ENCODE measurements around the gene TTC21B. TPM values are rescaled to one million over a fixed set of nuclear protein-coding genes. Genes with fewer than 3 reads are reported as not detected.
"Not testable (repeated sequence)": the region's sequence is repeated elsewhere in the genome, so short reads cannot be mapped to it uniquely, and the experiment has no call there.

Gene TTC21B
- total RNA-seq, result 25.5 TPM
- 10 to 100 TPM; 16.0 to 20.8 (median 17.8) TPM for polyA plus RNA-seq (ENCODE audit: insufficient read depth in 1 of 8, insufficient read length in 8 of 8, low replicate concordance in 1 of 8)
- long read RNA-seq, donor 1, result 0 reads
- long read RNA-seq, donor 2, result 0 reads
- long read RNA-seq, donor 3, full-length matches to known transcripts, result 4 of 4 reads
- long read RNA-seq, donor 3, partial matches to known transcripts, result 0 of 4 reads
- long read RNA-seq, donor 3, other reads (novel, unspliced or antisense), result 0 of 4 reads
- long read RNA-seq, donor 4, result 0 reads
- long read RNA-seq, donor 5, partial matches to known transcripts, result 6 of 6 reads
- long read RNA-seq, donor 5, other reads (novel, unspliced or antisense), result 0 of 6 reads
- long read RNA-seq, donor 6, full-length matches to known transcripts, result 1 of 1 reads
- long read RNA-seq, donor 6, partial matches to known transcripts, result 0 of 1 reads
- long read RNA-seq, donor 6, other reads (novel, unspliced or antisense), result 0 of 1 reads
- long read RNA-seq, donor 7, result 0 reads
- long read RNA-seq, donor 8, partial matches to known transcripts, result 0 of 1 reads
- long read RNA-seq, donor 8, other reads (novel, unspliced or antisense), result 0 of 1 reads
- long read RNA-seq, donor 9, full-length matches to known transcripts, result 1 of 6 reads
- long read RNA-seq, donor 9, partial matches to known transcripts, result 5 of 6 reads
- long read RNA-seq, donor 9, other reads (novel, unspliced or antisense), result 0 of 6 reads
- long read RNA-seq, donor 10, full-length matches to known transcripts, result 1 of 7 reads
- long read RNA-seq, donor 10, partial matches to known transcripts, result 6 of 7 reads
- long read RNA-seq, donor 10, other reads (novel, unspliced or antisense), result 0 of 7 reads
- long read RNA-seq, donor 11, full-length matches to known transcripts, result 1 of 1 reads
- long read RNA-seq, donor 11, partial matches to known transcripts, result 0 of 1 reads
- long read RNA-seq, donor 11, other reads (novel, unspliced or antisense), result 0 of 1 reads

- H3K36me3 ChIP-seq (ENCODE audit: control insufficient read depth, insufficient read depth, low read length), result no peaks in the 10 kb centered on the region
- H3K27me3 ChIP-seq (ENCODE audit: control insufficient read depth, insufficient read depth, low read length), result no peaks in the 10 kb centered on the region
- peak within 1 kb of the TSS; percentile 77 for H3K4me3 ChIP-seq (ENCODE audit: low read length)
- no peaks in the 10 kb centered on the region for H3K9me3 ChIP-seq (replicated peaks; ENCODE audit: control insufficient read depth, low read depth, low read length)
- DNase-seq, result peak; percentile 99
- H3K27ac ChIP-seq (ENCODE audit: low read length), result peak within 1 kb of the TSS; percentile 98
- H3K4me1 ChIP-seq (ENCODE audit: control insufficient read depth, insufficient read depth, low read length), result peaks cover 4% of the 10 kb centered on the region
- WGBS (ENCODE audit: insufficient coverage), result under 1% methylated on average over 46 of the region's 55 CpGs
These were observed at the start of gene TTC21B for GRCh38 chr2:165953655-165954606. Gene TTC21B, minus strand, starts transcription at chr2:165953776. Its CDS starts 71 bp downstream, at chr2:165953705.

- Histone ChIP-seq H3K4me3 (ENCODE audit: low read length) (no peak overlapping the region), H3K36me3 (ENCODE audit: control insufficient read depth, insufficient read depth, low read length) (no peaks in the 10 kb centered on the region), H3K4me1 (ENCODE audit: control insufficient read depth, insufficient read depth, low read length) (no peaks in the 10 kb centered on the region), H3K27ac (ENCODE audit: low read length) (no peak overlapping the region), H3K27me3 (ENCODE audit: control insufficient read depth, insufficient read depth, low read length) (no peaks in the 10 kb centered on the region), H3K9me3 (replicated peaks; ENCODE audit: control insufficient read depth, low read depth, low read length) (no peaks in the 10 kb centered on the region)
- WGBS (ENCODE audit: insufficient coverage), result 75% methylated on average over 1 of the region's 2 CpGs
- DNase-seq, result no peak
These were observed 46.8 kb upstream of the TTC21B start for GRCh38 chr2:166000401-166000800.

DNA sequence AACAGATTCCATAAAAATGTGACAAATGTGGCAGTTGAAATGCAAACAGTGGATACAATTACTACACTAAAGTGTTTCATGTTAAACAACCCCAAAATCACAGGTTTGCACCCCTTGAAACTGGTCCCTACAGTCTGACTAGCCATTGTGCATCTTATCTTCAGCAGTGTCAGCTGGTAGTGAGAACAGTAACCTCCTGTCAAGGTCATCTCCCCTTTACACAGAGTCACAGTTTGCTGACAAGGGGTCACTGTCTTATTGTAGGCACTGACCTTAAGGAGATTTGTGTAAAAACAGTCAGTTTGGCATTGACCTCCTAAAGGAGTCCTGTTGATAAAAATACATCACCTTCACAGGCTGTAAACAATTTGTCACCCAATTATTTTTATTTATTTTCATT, 37.3 kb upstream of the TTC21B start:
- H3K27me3 ChIP-seq (ENCODE audit: control insufficient read depth, insufficient read depth, low read length), result no peaks in the 10 kb centered on the region
- no peaks in the 10 kb centered on the region for H3K4me1 ChIP-seq (ENCODE audit: control insufficient read depth, insufficient read depth, low read length)
- H3K4me3 ChIP-seq (ENCODE audit: low read length), result no peak overlapping the region
- no peaks in the 10 kb centered on the region for H3K9me3 ChIP-seq (replicated peaks; ENCODE audit: control insufficient read depth, low read depth, low read length)
- no peak for DNase-seq
- no peak overlapping the region for H3K27ac ChIP-seq (ENCODE audit: low read length)
- H3K36me3 ChIP-seq (ENCODE audit: control insufficient read depth, insufficient read depth, low read length), result no peaks in the 10 kb centered on the region

DNA sequence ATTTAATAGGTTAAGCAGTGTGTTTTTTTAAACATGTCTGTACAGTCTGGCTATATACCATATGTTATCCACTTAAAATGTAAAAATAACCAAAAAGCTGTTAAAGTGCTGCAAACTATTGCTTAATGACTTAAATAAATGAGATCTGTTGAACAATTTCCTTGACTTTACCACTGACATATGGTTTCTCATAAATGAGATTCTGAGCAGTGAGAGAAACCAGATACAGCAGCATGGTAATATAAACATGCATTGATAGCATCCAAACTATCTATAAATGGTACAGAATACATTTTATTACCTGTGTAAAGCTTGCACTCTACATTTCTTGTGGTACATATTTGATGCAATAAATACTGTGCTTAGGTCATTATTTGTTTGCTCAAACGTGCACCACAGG, 36.3 kb upstream of the TTC21B start:
- no peak for DNase-seq
- H3K4me3 ChIP-seq (ENCODE audit: low read length), result no peak overlapping the region
- no CpG with 5 or more reads among the region's 1 CpG for WGBS (ENCODE audit: insufficient coverage)
- no peaks in the 10 kb centered on the region for H3K4me1 ChIP-seq (ENCODE audit: control insufficient read depth, insufficient read depth, low read length)
- no peak overlapping the region for H3K27ac ChIP-seq (ENCODE audit: low read length)
- H3K27me3 ChIP-seq (ENCODE audit: control insufficient read depth, insufficient read depth, low read length), result no peaks in the 10 kb centered on the region
- H3K9me3 ChIP-seq (replicated peaks; ENCODE audit: control insufficient read depth, low read depth, low read length), result no peaks in the 10 kb centered on the region
- H3K36me3 ChIP-seq (ENCODE audit: control insufficient read depth, insufficient read depth, low read length), result no peaks in the 10 kb centered on the region

GRCh38 chr2:165985120-165985519, 31.5 kb upstream of the TTC21B start:
- Histone ChIP-seq H3K27ac (ENCODE audit: low read length) (no peak overlapping the region), H3K4me3 (ENCODE audit: low read length) (no peak overlapping the region), H3K36me3 (ENCODE audit: control insufficient read depth, insufficient read depth, low read length) (no peaks in the 10 kb centered on the region), H3K9me3 (replicated peaks; ENCODE audit: control insufficient read depth, low read depth, low read length) (no peaks in the 10 kb centered on the region), H3K4me1 (ENCODE audit: control insufficient read depth, insufficient read depth, low read length) (no peaks in the 10 kb centered on the region), H3K27me3 (ENCODE audit: control insufficient read depth, insufficient read depth, low read length) (no peaks in the 10 kb centered on the region)
- no peak for DNase-seq

DNA sequence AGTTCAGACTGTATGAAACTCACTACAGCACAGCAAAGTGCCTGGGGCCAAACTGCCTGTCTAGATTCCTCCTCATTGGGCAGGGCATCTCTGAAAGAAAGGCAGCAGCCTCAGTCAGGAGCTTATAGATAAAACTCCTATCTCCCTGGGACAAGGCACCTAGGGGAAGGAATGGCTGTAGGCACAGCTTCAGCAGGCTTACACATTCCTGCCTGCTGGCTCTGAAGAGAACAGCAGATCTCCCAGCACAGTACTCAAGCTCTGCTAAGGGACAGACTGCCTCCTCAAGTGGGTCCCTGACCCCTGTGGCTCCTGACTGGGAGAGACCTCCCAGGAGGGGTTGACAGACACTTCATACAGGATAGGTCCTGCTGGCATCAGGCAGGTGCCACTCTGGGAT, 18.6 kb upstream of the TTC21B start:
- H3K9me3 ChIP-seq (replicated peaks; ENCODE audit: control insufficient read depth, low read depth, low read length); H3K36me3 ChIP-seq (ENCODE audit: control insufficient read depth, insufficient read depth, low read length); DNase-seq; H3K27me3 ChIP-seq (ENCODE audit: control insufficient read depth, insufficient read depth, low read length); H3K4me1 ChIP-seq (ENCODE audit: control insufficient read depth, insufficient read depth, low read length); H3K4me3 ChIP-seq (ENCODE audit: low read length); H3K27ac ChIP-seq (ENCODE audit: low read length): not testable (repeated sequence)

DNA sequence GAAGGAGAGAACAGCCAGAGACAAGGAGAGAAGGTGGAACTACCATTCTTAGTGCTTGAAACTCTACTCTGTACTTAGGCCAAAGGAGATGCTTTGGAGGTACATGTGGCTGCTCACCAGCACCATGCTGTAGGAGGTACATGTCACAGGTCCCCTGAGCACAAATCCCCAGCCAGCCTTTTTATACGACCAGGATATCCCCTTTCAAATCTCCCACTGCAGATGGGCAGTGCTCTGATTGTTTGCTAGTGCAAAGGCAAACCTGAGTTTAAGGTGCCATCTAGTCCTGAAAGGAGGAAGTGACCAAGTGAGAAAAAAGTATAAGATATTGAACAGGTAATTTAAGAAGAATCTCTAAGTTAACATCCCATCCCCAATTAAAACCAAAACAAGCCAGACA, 17.1 kb upstream of the TTC21B start:
- Histone ChIP-seq H3K36me3 (ENCODE audit: control insufficient read depth, insufficient read depth, low read length) (no peaks in the 10 kb centered on the region), H3K4me1 (ENCODE audit: control insufficient read depth, insufficient read depth, low read length) (no peaks in the 10 kb centered on the region), H3K9me3 (replicated peaks; ENCODE audit: control insufficient read depth, low read depth, low read length) (no peaks in the 10 kb centered on the region), H3K27ac (ENCODE audit: low read length) (no peak overlapping the region), H3K27me3 (ENCODE audit: control insufficient read depth, insufficient read depth, low read length) (no peaks in the 10 kb centered on the region), H3K4me3 (ENCODE audit: low read length) (no peak overlapping the region)
- DNase-seq, result no peak
- no CpG with 5 or more reads among the region's 1 CpG for WGBS (ENCODE audit: insufficient coverage)

GRCh38 chr2:165969227-165969626, 15.7 kb upstream of the TTC21B start:
- WGBS (ENCODE audit: insufficient coverage), result no CpG with 5 or more reads among the region's 2 CpGs

DNA sequence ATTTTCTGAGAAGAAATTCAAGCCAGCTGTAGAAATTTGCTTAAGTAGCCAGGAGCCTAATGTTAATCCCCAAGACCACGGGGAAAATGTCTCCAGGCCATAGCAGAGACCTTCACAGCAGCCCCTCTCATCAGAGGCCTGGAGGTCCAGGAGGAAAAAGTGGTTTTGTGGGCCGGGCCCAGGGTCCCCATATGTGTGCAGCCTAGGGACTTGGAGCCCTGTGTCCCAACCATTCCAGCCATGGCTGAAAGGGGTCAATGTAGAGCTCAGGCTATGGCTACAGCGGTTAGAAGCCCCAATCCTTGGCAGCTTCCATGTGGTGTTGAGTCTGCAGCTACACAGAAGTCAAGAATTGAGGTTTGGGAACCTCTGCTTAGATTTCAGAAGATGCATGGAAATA, 14.2 kb upstream of the TTC21B start:
- WGBS (ENCODE audit: insufficient coverage), result 92% methylated on average over 1 of the region's 3 CpGs
- Histone ChIP-seq H3K36me3 (ENCODE audit: control insufficient read depth, insufficient read depth, low read length) (no peaks in the 10 kb centered on the region), H3K4me1 (ENCODE audit: control insufficient read depth, insufficient read depth, low read length) (no peaks in the 10 kb centered on the region), H3K27me3 (ENCODE audit: control insufficient read depth, insufficient read depth, low read length) (no peaks in the 10 kb centered on the region), H3K4me3 (ENCODE audit: low read length) (no peak overlapping the region), H3K27ac (ENCODE audit: low read length) (no peak overlapping the region), H3K9me3 (replicated peaks; ENCODE audit: control insufficient read depth, low read depth, low read length) (no peaks in the 10 kb centered on the region)
- DNase-seq, result no peak

More at GRCh38 chr2:165969227-165969626, 15.7 kb upstream of the TTC21B start:
- H3K9me3 ChIP-seq (replicated peaks; ENCODE audit: control insufficient read depth, low read depth, low read length), result no peaks in the 10 kb centered on the region
- H3K36me3 ChIP-seq (ENCODE audit: control insufficient read depth, insufficient read depth, low read length), result no peaks in the 10 kb centered on the region
- H3K27me3 ChIP-seq (ENCODE audit: control insufficient read depth, insufficient read depth, low read length), result no peaks in the 10 kb centered on the region
- DNase-seq, result no peak
- no peak overlapping the region for H3K27ac ChIP-seq (ENCODE audit: low read length)
- H3K4me1 ChIP-seq (ENCODE audit: control insufficient read depth, insufficient read depth, low read length), result no peaks in the 10 kb centered on the region
- no peak overlapping the region for H3K4me3 ChIP-seq (ENCODE audit: low read length)

Data from muscle of leg (tissue), 16 donors.